GM12878 (cell line): Measurements from ENCODE around the gene GAL3ST2. TPM values are rescaled to one million over a fixed set of nuclear protein-coding genes. Genes with fewer than 3 reads are reported as not detected.

Source experiments
- ATAC-seq: fragments of 200-7000 bp; cut with Tn5 transposase; 3 replicates; pipeline ENCODE4 v1.9.1; 2020; ENCODE audit warnings: mild to moderate bottlenecking, moderate library complexity
- BruUV-seq: library from RNA; stranded (reverse); fragments of 400-500 nt; replicated peaks from 2 replicates; lab custom pipeline; 2021; lab: Mats Ljungman, UMichigan
- CTCF ChIA-PET: fragments of 300-600 bp; sonication (Branson Sonifier 250); formaldehyde crosslinking; extraction: SDS; loops from one replicate; lab custom pipeline; 2021; ENCODE audit warnings: inconsistent platforms; lab: Yijun Ruan, JAX
- POLR2A ChIA-PET: fragments of 350-600 bp; formaldehyde crosslinking; extraction: SDS; loops from one replicate; lab custom pipeline; 2021; ENCODE audit warnings: inconsistent platforms; lab: Charles Lee
- RAD21 ChIA-PET: fragments of 300-600 bp; sonication (Branson Sonifier 250); formaldehyde crosslinking; loops from one replicate; lab custom pipeline; 2023; ENCODE audit warnings: antibody characterized with exemption; ENCODE audit not compliant: unreplicated experiment; lab: Charles Lee
- SMC1A ChIA-PET: fragments of 300-600 bp; sonication (Branson Sonifier 250); formaldehyde crosslinking; loops from one replicate; lab custom pipeline; 2023; ENCODE audit not compliant: unreplicated experiment, uncharacterized antibody; lab: Charles Lee
- DNase-seq: peaks from one replicate; pipeline ENCODE4 v3.0.0-alpha.2; 2011; ENCODE audit warnings: low read depth, low spot score
- FAIRE-seq: peaks from 3 replicates; lab custom pipeline; 2011; peaks lifted over from hg19 to GRCh38; lab: Jason Lieb, UNC
- H2AFZ ChIP-seq: 2 replicates; pipeline ENCODE4 v1.6.0; 2011; ENCODE audit warnings: low read depth, low read length, control low read depth; ENCODE audit not compliant: control insufficient read depth
- H3K27ac ChIP-seq: 2 replicates; pipeline ENCODE4 v1.5.1; 2011; ENCODE audit warnings: control low read depth; ENCODE audit not compliant: control insufficient read depth, insufficient read depth
- H3K27me3 ChIP-seq, 2 experiments: replicated peaks in 1 of 2; 2 replicates each; pipeline versions ENCODE4 v1.6.0 to v1.6.1; 2011; ENCODE audit warnings: low read length in 1 of 2; ENCODE audit not compliant: control insufficient read depth in 2 of 2, insufficient read depth in 2 of 2
- H3K36me3 ChIP-seq, 2 experiments: 2 replicates each; pipeline ENCODE4 v1.5.1; 2011; ENCODE audit warnings: low read length in 1 of 2; ENCODE audit not compliant: control insufficient read depth in 2 of 2, insufficient read depth in 2 of 2
- H3K4me1 ChIP-seq: 2 replicates; pipeline ENCODE4 v1.6.1; 2011; ENCODE audit warnings: mild to moderate bottlenecking, low read length, moderate library complexity, mixed read lengths; ENCODE audit not compliant: control insufficient read depth, insufficient read depth
- H3K4me2 ChIP-seq: 2 replicates; pipeline ENCODE4 v1.6.0; 2011; ENCODE audit warnings: control low read depth; ENCODE audit not compliant: control insufficient read depth, insufficient read depth
- H3K4me3 ChIP-seq: fragments of 200-600 bp; sonication (generic); 2 replicates; pipeline ENCODE4 v1.5.1; 2016
- H3K79me2 ChIP-seq: 2 replicates; pipeline ENCODE4 v1.6.0; 2011; ENCODE audit warnings: low read length; ENCODE audit not compliant: control insufficient read depth, insufficient read depth
- H3K9ac ChIP-seq: 2 replicates; pipeline ENCODE4 v1.8.0; 2011; ENCODE audit warnings: low read length, control low read depth, mixed read lengths; ENCODE audit not compliant: control insufficient read depth, insufficient read depth
- H3K9me3 ChIP-seq: replicated peaks from 3 replicates; pipeline ENCODE4 v1.5.1; 2011; ENCODE audit warnings: mild to moderate bottlenecking, low read length; ENCODE audit not compliant: control insufficient read depth, insufficient read depth
- H4K20me1 ChIP-seq: 2 replicates; pipeline ENCODE4 v1.6.0; 2011; ENCODE audit not compliant: control insufficient read depth, insufficient read depth
- BMI1 ChIP-seq: fragments of 450-650 bp; IDR thresholded peaks from 2 replicates; pipeline ENCODE4 v1.6.1; 2016; ENCODE audit warnings: mild to moderate bottlenecking, moderate library complexity, borderline replicate concordance
- HCFC1 ChIP-seq: fragments of 150-350 bp; IDR thresholded peaks from 2 replicates; pipeline ENCODE4 v1.6.1; 2014; ENCODE audit warnings: low read length
- IKZF2 ChIP-seq, 2 experiments: fragments of 450-650 bp; IDR thresholded peaks; 2 replicates each; pipeline ENCODE4 v1.6.1; 2017; ENCODE audit warnings: mild to moderate bottlenecking in 2 of 2, moderate library complexity in 2 of 2
- IRF4 ChIP-seq: IDR thresholded peaks from 2 replicates; pipeline ENCODE4 v1.6.1; 2011; ENCODE audit warnings: low read depth, low read length
- IRF5 ChIP-seq: fragments of 450-650 bp; IDR thresholded peaks from 2 replicates; pipeline ENCODE4 v1.6.1; 2017; ENCODE audit warnings: borderline replicate concordance
- MTA3 ChIP-seq: IDR thresholded peaks from 2 replicates; pipeline ENCODE4 v1.6.1; 2012; ENCODE audit warnings: low read length, inconsistent platforms, borderline replicate concordance
- SRF ChIP-seq, 2 experiments: IDR thresholded peaks; 2 replicates each; pipeline ENCODE4 v1.6.1; 2011; ENCODE audit warnings: low read depth in 2 of 2, low read length in 2 of 2, mild to moderate bottlenecking in 1 of 2, moderate library complexity in 1 of 2
- TARDBP ChIP-seq: IDR thresholded peaks from 2 replicates; pipeline ENCODE4 v1.6.1; 2016; ENCODE audit warnings: borderline replicate concordance
- WGBS: methylation state at CpG from one replicate; pipeline ENCODE4 v1.1.6; 2016; ENCODE audit warnings: low lambda C conversion rate; ENCODE audit not compliant: insufficient replicate concordance, insufficient coverage; ENCODE audit errors: missing lambda C conversion rate; 5-methylcytosine and 5-hydroxymethylcytosine counted together
- in situ Hi-C: fragments of 300-500 bp; cut with MboI; formaldehyde crosslinking; loops from 9 replicates; pipeline ENCODE4 v1.14.3; 2018; ENCODE audit warnings: mixed read lengths
- intact Hi-C: fragments of 100-400 bp; cut with micrococcal nuclease; formaldehyde crosslinking; loops from one replicate; pipeline ENCODE4 v1.14.2; 2022; ENCODE audit not compliant: unreplicated experiment
- polyA plus RNA-seq, 11 experiments: library from polyadenylated mRNA; depleted of rRNA in 4 of 11; unstranded in 6 of 11; stranded (reverse) in 5 of 11; fragments of >200 nt; fragmentation: Nextera tagmentation in 4 of 11; fragmentation: Illumina TruSeq in 1 of 11; extraction: Ambion mirVana in 4 of 11; extraction: Trizol in 1 of 11; gene quantifications; 1 replicate in 1 of 11; 2 replicates in 10 of 11; pipeline versions ENCODE4 v1.2.1 to v1.2.3, GENCODE V29; 2011 to 2016; ENCODE audit warnings: inconsistent platforms in 2 of 11, missing spikeins in 2 of 11, low read depth in 1 of 11
- total RNA-seq, 4 experiments: library from RNA; depleted of rRNA in 3 of 4; stranded (reverse); fragments of >200 nt in 3 of 4; fragmentation: Illumina TruSeq in 1 of 4; extraction: Trizol in 1 of 4; gene quantifications; 2 replicates each; pipeline versions ENCODE4 v1.2.1 to v1.2.3, GENCODE V29; 2013 to 2021
- TF ChIP-seq, protein P1 (sequence below): IDR thresholded peaks from 2 replicates; pipeline ENCODE4 v1.6.1; 2012; ENCODE audit warnings: low read depth, low read length, improper control_type of control experiment

GAL3ST2 gene
- total and polyA plus RNA-seq, 10 of the 15 experiments (the other 5 are each of a cell fraction or from before 2014, with no cell fraction given) = 0.09 to 0.36 (median 0.11) TPM; not detected in 7

GRCh38 chr2:241751152-241751551, 25.5 kb upstream of the GAL3ST2 start:
- ATAC-seq = no peak
- H2AFZ ChIP-seq = no peak overlapping the region
- no peaks in the 10 kb centered on the region; the same call in 2 of the 3 replicates for H3K9me3 ChIP-seq
- H3K9ac ChIP-seq = no peak overlapping the region
- H3K4me3 ChIP-seq = no peak overlapping the region
- H3K36me3 ChIP-seq = peaks cover 1 to 7% of the 10 kb centered on the region in 2 experiments
- ChIA-PET POLR2A (no interaction called here), CTCF (no interaction called here), RAD21 (no interaction called here), SMC1A (no interaction called here)
- no peak for FAIRE-seq
- H3K79me2 ChIP-seq = no peaks in the 10 kb centered on the region
- no peak overlapping the region for H3K27ac ChIP-seq
- 97% methylated on average over 15 of the region's 15 CpGs for WGBS
- intact Hi-C loops = no loop called here
- no TSS peak for BruUV-seq
- no peak overlapping the region for H3K4me2 ChIP-seq
- in situ Hi-C loops = no loop called here
- H3K4me1 ChIP-seq = no peaks in the 10 kb centered on the region
- no peak for DNase-seq
- TF ChIP-seq HCFC1 (no peak), IRF5 (no peak), IRF4 (no peak), MTA3 (no peak)
- TF ChIP-seq, protein P1, sequence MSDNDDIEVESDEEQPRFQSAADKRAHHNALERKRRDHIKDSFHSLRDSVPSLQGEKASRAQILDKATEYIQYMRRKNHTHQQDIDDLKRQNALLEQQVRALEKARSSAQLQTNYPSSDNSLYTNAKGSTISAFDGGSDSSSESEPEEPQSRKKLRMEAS = no peak
- H3K27me3 ChIP-seq = no peaks in the 10 kb centered on the region
- H4K20me1 ChIP-seq = no peaks in the 10 kb centered on the region

DNA sequence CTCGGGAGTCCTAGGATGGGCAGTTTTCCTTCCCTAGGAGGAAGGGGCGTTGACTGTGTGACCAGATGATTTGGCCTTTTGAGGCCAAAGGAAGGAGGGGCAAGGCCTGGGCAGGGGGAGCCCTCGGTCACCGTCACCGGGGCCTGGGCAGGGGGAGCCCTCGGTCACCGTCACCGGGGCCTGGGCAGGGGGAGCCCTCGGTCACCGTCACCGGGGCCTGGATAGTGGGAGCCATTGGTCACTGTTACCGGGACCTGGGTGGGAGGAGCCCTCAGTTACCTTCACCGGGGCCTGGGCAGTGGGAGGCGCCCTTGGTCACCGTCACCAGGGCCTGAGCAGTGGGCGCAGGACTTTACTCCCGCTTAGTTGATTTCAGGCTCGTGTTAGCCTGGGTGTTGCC, 24.8 kb upstream of the GAL3ST2 start:
- TF ChIP-seq, protein P1 = no peak
- TF ChIP-seq SRF (IDR thresholded peaks at IDR 0.05; ENCODE audit: low read depth in 2 of 2, low read length in 2 of 2) (no peak), BMI1 (no peak), TARDBP (no peak), IKZF2 (IDR thresholded peaks at IDR 0.05) (no peak)
- Histone ChIP-seq H3K4me2 (no peak overlapping the region), H3K9ac (no peak overlapping the region), H3K4me3 (no peak overlapping the region), H3K36me3 (peaks cover 1 to 7% of the 10 kb centered on the region in 2 experiments), H3K79me2 (no peaks in the 10 kb centered on the region), H3K27ac (no peak overlapping the region), H3K27me3 (no peaks in the 10 kb centered on the region), H2AFZ (no peak overlapping the region), H3K9me3 (no peaks in the 10 kb centered on the region), H3K4me1 (no peaks in the 10 kb centered on the region), H4K20me1 (no peaks in the 10 kb centered on the region)
- POLR2A ChIA-PET = no interaction called here
- intact Hi-C loops (no loop called here), in situ Hi-C loops (no loop called here)
- no peak for DNase-seq
- no peak for FAIRE-seq
- RAD21 ChIA-PET = no interaction called here
- ATAC-seq = no peak
- SMC1A ChIA-PET = no interaction called here
- WGBS = 91% methylated on average over 15 of the region's 18 CpGs
- BruUV-seq = no TSS peak
- CTCF ChIA-PET = no interaction called here
